Measurements from ENCODE around the gene CACNA1C. TPM values are rescaled to one million over a fixed set of nuclear protein-coding genes. Genes with fewer than 3 reads are reported as not detected.

Gene CACNA1C
- total RNA-seq, 2 experiments from 2014 or later, result 0.05 to 0.08 TPM

DNA sequence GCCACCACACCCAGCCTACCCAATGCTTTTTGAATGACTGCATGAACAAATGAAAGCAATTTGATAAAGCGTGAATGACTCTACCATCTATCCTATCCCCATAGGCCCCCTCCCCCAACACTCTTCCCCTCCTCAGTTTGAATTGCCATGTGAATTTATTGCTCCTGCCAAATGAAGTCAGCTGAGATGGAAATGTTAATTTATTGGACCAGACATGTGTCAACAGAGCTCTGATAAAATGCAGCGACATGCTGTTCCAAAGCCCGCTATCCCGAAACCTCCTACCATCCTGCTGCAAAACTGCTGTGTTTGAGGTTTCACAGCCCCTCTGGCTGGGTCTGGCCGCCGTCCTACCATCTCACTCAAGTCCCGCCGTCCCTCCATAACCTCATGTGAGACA is 360.5 kb downstream of the CACNA1C start:
- Histone ChIP-seq H3K4me3 (ENCODE audit: low read length) (no peak overlapping the region), H3K36me3 (ENCODE audit: insufficient read depth, low read length) (no peaks in the 10 kb centered on the region), H3K9me3 (ENCODE audit: control insufficient read depth in 1 of 2, insufficient read depth in 1 of 2, low read length in 2 of 2) (no peaks in the 10 kb centered on the region), H3K27ac (ENCODE audit: low read depth in 1 of 2, low read length in 2 of 2) (no peak overlapping the region), H3K4me1 (ENCODE audit: insufficient read depth, low read length) (no peaks in the 10 kb centered on the region), H3K27me3 (ENCODE audit: control insufficient read depth in 1 of 2, insufficient read depth in 2 of 2, low read length in 2 of 2) (no peaks in the 10 kb centered on the region)
- Mint-ChIP-seq H3K4me3 (no peak overlapping the region), H3K9me3 (no peaks in the 10 kb centered on the region), H3K27ac (no peak overlapping the region), H3K36me3 (ENCODE audit: low read depth) (no peaks in the 10 kb centered on the region), H3K27me3 (peaks cover 3% of the 10 kb centered on the region), H3K4me1 (ENCODE audit: low read depth) (no peaks in the 10 kb centered on the region)
- ChIA-PET POLR2A (no interaction called here), CTCF (no interaction called here)
- ATAC-seq (ENCODE audit: poor library complexity) (no peak), DNase-seq (no peak)
- TF ChIP-seq, protein P1, sequence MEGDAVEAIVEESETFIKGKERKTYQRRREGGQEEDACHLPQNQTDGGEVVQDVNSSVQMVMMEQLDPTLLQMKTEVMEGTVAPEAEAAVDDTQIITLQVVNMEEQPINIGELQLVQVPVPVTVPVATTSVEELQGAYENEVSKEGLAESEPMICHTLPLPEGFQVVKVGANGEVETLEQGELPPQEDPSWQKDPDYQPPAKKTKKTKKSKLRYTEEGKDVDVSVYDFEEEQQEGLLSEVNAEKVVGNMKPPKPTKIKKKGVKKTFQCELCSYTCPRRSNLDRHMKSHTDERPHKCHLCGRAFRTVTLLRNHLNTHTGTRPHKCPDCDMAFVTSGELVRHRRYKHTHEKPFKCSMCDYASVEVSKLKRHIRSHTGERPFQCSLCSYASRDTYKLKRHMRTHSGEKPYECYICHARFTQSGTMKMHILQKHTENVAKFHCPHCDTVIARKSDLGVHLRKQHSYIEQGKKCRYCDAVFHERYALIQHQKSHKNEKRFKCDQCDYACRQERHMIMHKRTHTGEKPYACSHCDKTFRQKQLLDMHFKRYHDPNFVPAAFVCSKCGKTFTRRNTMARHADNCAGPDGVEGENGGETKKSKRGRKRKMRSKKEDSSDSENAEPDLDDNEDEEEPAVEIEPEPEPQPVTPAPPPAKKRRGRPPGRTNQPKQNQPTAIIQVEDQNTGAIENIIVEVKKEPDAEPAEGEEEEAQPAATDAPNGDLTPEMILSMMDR (IDR thresholded peaks at IDR 0.05), result no peak
- intact Hi-C loops (cut with DNase I, micrococcal nuclease), result no loop called here

DNA sequence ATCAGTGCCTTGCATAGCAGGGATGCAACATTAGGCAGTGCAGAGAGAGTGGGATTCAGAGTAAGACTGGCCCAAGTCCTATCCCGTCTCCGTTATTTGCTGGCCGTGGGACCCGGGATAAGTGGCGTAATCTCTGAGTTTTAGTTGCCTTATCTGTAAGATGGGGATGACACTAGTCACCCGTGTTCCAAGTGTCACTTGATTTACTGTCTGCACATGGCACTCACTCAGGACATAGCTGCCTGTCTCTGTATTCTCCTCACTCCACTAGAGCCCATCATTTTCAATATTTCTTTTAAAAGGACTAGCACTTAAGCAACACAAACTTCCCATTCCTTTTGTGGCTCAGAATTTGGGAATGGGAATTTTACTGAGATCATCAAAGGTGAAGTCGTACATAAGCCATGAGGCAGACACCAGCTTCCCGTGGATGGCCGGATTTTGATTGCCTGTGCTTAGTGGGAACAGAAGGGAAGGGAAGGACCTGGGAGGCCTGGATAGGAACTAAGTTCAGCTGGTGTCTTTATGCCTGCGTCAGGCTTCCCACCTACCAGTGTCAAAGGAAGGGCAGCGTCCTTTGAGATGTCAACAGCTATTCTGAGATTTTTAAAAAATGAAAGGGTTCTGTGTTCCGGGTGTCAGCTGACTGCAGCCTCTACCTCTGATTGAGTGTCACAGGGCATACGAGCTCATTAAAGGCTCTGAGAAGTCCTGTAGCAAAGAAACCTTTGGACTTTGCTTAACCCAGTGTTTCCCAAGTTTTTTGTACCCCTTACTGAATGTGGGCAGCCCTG is 361.4 kb downstream of the CACNA1C start:
- no peak for ATAC-seq (ENCODE audit: poor library complexity)
- Mint-ChIP-seq H3K36me3 (ENCODE audit: low read depth) (no peaks in the 10 kb centered on the region), H3K27me3 (peaks cover 3% of the 10 kb centered on the region), H3K4me3 (no peak overlapping the region), H3K9me3 (no peaks in the 10 kb centered on the region), H3K4me1 (ENCODE audit: low read depth) (no peaks in the 10 kb centered on the region), H3K27ac (no peak overlapping the region)
- Histone ChIP-seq H3K4me1 (ENCODE audit: insufficient read depth, low read length) (no peaks in the 10 kb centered on the region), H3K4me3 (ENCODE audit: low read length) (no peak overlapping the region), H3K27me3 (ENCODE audit: control insufficient read depth in 1 of 2, insufficient read depth in 2 of 2, low read length in 2 of 2) (no peaks in the 10 kb centered on the region), H3K36me3 (ENCODE audit: insufficient read depth, low read length) (no peaks in the 10 kb centered on the region), H3K27ac (ENCODE audit: low read depth in 1 of 2, low read length in 2 of 2) (no peak overlapping the region), H3K9me3 (ENCODE audit: control insufficient read depth in 1 of 2, insufficient read depth in 1 of 2, low read length in 2 of 2) (no peaks in the 10 kb centered on the region)
- ChIA-PET POLR2A (interaction anchor here (0.6 kb wide), 1 partner anchor 78 kb away, joined by 3 read pairs; no protein-coding TSS in a partner anchor), CTCF (no interaction called here)
- no peak for DNase-seq
- TF ChIP-seq, protein P1 (IDR thresholded peaks at IDR 0.05), result no peak
- intact Hi-C loops (cut with DNase I, micrococcal nuclease), result no loop called here

DNA sequence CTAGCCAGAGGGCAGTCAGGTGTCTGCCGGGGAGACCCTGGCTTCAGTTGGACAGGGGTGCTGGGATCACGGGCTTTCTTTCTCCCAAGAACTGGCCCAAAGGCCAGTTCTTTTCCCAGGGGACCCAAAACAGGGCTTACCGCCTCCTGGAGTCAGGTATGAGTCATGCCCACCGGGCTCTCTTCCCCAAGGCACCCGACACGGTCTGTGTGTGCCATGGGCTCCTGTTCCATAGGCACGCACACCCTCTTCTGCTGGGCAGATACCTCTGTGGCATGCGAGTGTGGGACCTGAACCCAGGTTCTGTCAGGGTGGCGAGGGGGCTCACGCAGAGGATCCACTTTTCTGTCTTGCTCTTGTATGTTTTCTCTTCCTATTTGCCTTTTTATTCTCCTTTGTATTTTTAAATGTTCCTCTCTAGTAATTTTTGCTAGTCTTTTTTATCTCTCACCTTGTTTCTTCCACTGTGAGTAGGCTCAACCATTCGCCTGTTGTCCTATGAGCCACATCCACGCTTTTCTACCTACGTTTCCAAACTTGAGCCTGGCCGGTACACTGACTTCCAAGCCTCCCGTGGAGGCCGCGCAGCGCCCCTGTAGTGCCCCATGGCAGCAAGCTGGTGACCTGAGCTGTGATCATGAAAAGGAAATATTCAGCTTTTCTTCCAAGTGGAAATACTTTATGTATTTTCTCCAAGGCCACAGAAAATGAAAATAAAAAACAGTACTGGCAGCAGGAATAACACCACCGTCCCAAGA is 362.2 kb downstream of the CACNA1C start:
- ATAC-seq (ENCODE audit: poor library complexity), result no peak
- no peaks in the 10 kb centered on the region for H3K36me3 ChIP-seq (ENCODE audit: insufficient read depth, low read length)
- no peaks in the 10 kb centered on the region for H3K4me1 ChIP-seq (ENCODE audit: insufficient read depth, low read length)
- no peaks in the 10 kb centered on the region for H3K27me3 ChIP-seq (ENCODE audit: control insufficient read depth in 1 of 2, insufficient read depth in 2 of 2, low read length in 2 of 2)
- H3K27ac Mint-ChIP-seq, result no peak overlapping the region
- TF ChIP-seq, protein P1 (IDR thresholded peaks at IDR 0.05), result no peak
- DNase-seq, result no peak
- no peaks in the 10 kb centered on the region for H3K4me1 Mint-ChIP-seq (ENCODE audit: low read depth)
- H3K9me3 Mint-ChIP-seq, result no peaks in the 10 kb centered on the region
- H3K36me3 Mint-ChIP-seq (ENCODE audit: low read depth), result no peaks in the 10 kb centered on the region
- no peaks in the 10 kb centered on the region for H3K9me3 ChIP-seq (ENCODE audit: control insufficient read depth in 1 of 2, insufficient read depth in 1 of 2, low read length in 2 of 2)
- H3K27me3 Mint-ChIP-seq, result no peaks in the 10 kb centered on the region
- H3K27ac ChIP-seq (ENCODE audit: low read depth in 1 of 2, low read length in 2 of 2), result no peak overlapping the region
- no peak overlapping the region for H3K4me3 Mint-ChIP-seq
- ChIA-PET POLR2A (no interaction called here), CTCF (no interaction called here)
- H3K4me3 ChIP-seq (ENCODE audit: low read length), result no peak overlapping the region
- intact Hi-C loops (cut with DNase I, micrococcal nuclease), result no loop called here

Measured in CD4-positive, alpha-beta T cell (primary cell).